ENCODE data around the gene JMJD1C.
"Not testable (repeated sequence)": the region's sequence is repeated elsewhere in the genome, so short reads cannot be mapped to it uniquely, and the experiment has no call there.

Gene JMJD1C

GRCh38 chr10:63157845-63158624 is 307.7 kb downstream of the JMJD1C start:
- Histone ChIP-seq H3K9me3 (ENCODE audit: severe bottlenecking) (no peaks in the 10 kb centered on the region), H3K36me3 (ENCODE audit: low read depth) (peaks cover 26% of the 10 kb centered on the region), H3K4me3 (ENCODE audit: severe bottlenecking) (no peak overlapping the region), H3K27ac (ENCODE audit: poor library complexity, severe bottlenecking) (no peak overlapping the region), H3K4me1 (ENCODE audit: insufficient read depth, poor library complexity, severe bottlenecking) (no peaks in the 10 kb centered on the region), H3K27me3 (ENCODE audit: insufficient read depth, poor library complexity, severe bottlenecking) (no peaks in the 10 kb centered on the region)
- ATAC-seq (ENCODE audit: low read depth) = peak; percentile 64
- no peak for DNase-seq (ENCODE audit: low spot score)
- TF ChIP-seq CTCF (IDR thresholded peaks at IDR 0.05; ENCODE audit: poor library complexity, severe bottlenecking) = peak; percentile 91

GRCh38 chr10:63156236-63156635 is 309.5 kb downstream of the JMJD1C start:
- no peak for ATAC-seq (ENCODE audit: low read depth)
- Histone ChIP-seq H3K9me3 (ENCODE audit: severe bottlenecking) (no peaks in the 10 kb centered on the region), H3K4me3 (ENCODE audit: severe bottlenecking) (no peak overlapping the region), H3K4me1 (ENCODE audit: insufficient read depth, poor library complexity, severe bottlenecking) (no peaks in the 10 kb centered on the region), H3K36me3 (ENCODE audit: low read depth) (peaks cover 44% of the 10 kb centered on the region), H3K27me3 (ENCODE audit: insufficient read depth, poor library complexity, severe bottlenecking) (no peaks in the 10 kb centered on the region), H3K27ac (ENCODE audit: poor library complexity, severe bottlenecking) (no peak overlapping the region)
- no peak for TF ChIP-seq CTCF (IDR thresholded peaks at IDR 0.05; ENCODE audit: poor library complexity, severe bottlenecking)
- no peak for DNase-seq (ENCODE audit: low spot score)

- DNase-seq (ENCODE audit: low spot score) (no peak), ATAC-seq (ENCODE audit: low read depth) (no peak)
- no peaks in the 10 kb centered on the region for H3K9me3 ChIP-seq (ENCODE audit: severe bottlenecking)
- peaks cover 51% of the 10 kb centered on the region for H3K36me3 ChIP-seq (ENCODE audit: low read depth)
- no peak for TF ChIP-seq CTCF (IDR thresholded peaks at IDR 0.05; ENCODE audit: poor library complexity, severe bottlenecking)
- H3K4me1 ChIP-seq (ENCODE audit: insufficient read depth, poor library complexity, severe bottlenecking) = no peaks in the 10 kb centered on the region
- H3K4me3 ChIP-seq (ENCODE audit: severe bottlenecking) = no peak overlapping the region
- no peaks in the 10 kb centered on the region for H3K27me3 ChIP-seq (ENCODE audit: insufficient read depth, poor library complexity, severe bottlenecking)
- H3K27ac ChIP-seq (ENCODE audit: poor library complexity, severe bottlenecking) = no peak overlapping the region
Observed at GRCh38 chr10:63155388-63156020, 310.3 kb downstream of the JMJD1C start.

- DNase-seq (ENCODE audit: low spot score) (no peak), ATAC-seq (ENCODE audit: low read depth) (no peak)
- Histone ChIP-seq H3K27me3 (ENCODE audit: insufficient read depth, poor library complexity, severe bottlenecking) (no peaks in the 10 kb centered on the region), H3K27ac (ENCODE audit: poor library complexity, severe bottlenecking) (no peak overlapping the region), H3K9me3 (ENCODE audit: severe bottlenecking) (no peaks in the 10 kb centered on the region), H3K4me1 (ENCODE audit: insufficient read depth, poor library complexity, severe bottlenecking) (no peaks in the 10 kb centered on the region), H3K4me3 (ENCODE audit: severe bottlenecking) (no peak overlapping the region), H3K36me3 (ENCODE audit: low read depth) (peaks cover 53% of the 10 kb centered on the region)
- no peak for TF ChIP-seq CTCF (IDR thresholded peaks at IDR 0.05; ENCODE audit: poor library complexity, severe bottlenecking)
Observed at GRCh38 chr10:63154546-63155387, 311.0 kb downstream of the JMJD1C start.

- H3K27ac ChIP-seq (ENCODE audit: poor library complexity, severe bottlenecking); H3K4me3 ChIP-seq (ENCODE audit: severe bottlenecking); H3K27me3 ChIP-seq (ENCODE audit: insufficient read depth, poor library complexity, severe bottlenecking); H3K9me3 ChIP-seq (ENCODE audit: severe bottlenecking); ATAC-seq (ENCODE audit: low read depth); DNase-seq (ENCODE audit: low spot score); H3K4me1 ChIP-seq (ENCODE audit: insufficient read depth, poor library complexity, severe bottlenecking): not testable (repeated sequence)
- H3K36me3 ChIP-seq (ENCODE audit: low read depth) = peaks cover 53% of the 10 kb centered on the region
Observed at GRCh38 chr10:63153868-63154545, 311.8 kb downstream of the JMJD1C start.

Data from RWPE2 (cell line).